ENCODE data around the gene ZNF367.

Gene ZNF367

GRCh38 chr9:96436456-96437126 is 18.4 kb upstream of the ZNF367 start:
- no peak for DNase-seq (ENCODE audit: low spot score)

GRCh38 chr9:96436063-96436455 is 17.9 kb upstream of the ZNF367 start:
- DNase-seq (ENCODE audit: low spot score) = peak; percentile 13

GRCh38 chr9:96435345-96435744 is 17.2 kb upstream of the ZNF367 start:
- no peak for DNase-seq (ENCODE audit: low spot score)

GRCh38 chr9:96430377-96430776 is 12.2 kb upstream of the ZNF367 start:
- no peak for DNase-seq (ENCODE audit: low spot score)

- no peak for DNase-seq (ENCODE audit: low spot score)
Observed at GRCh38 chr9:96429732-96430131, 11.6 kb upstream of the ZNF367 start.

- DNase-seq (ENCODE audit: low spot score) = no peak
Observed at GRCh38 chr9:96425500-96426169, 7.5 kb upstream of the ZNF367 start.

- DNase-seq (ENCODE audit: low spot score) = no peak
Observed at GRCh38 chr9:96423985-96424336, 5.8 kb upstream of the ZNF367 start.

GRCh38 chr9:96423322-96423984 is 5.3 kb upstream of the ZNF367 start:
- no peak for DNase-seq (ENCODE audit: low spot score)

GRCh38 chr9:96420468-96421219 is 2.5 kb upstream of the ZNF367 start:
- DNase-seq (ENCODE audit: low spot score) = peak; percentile 89

- no peak for DNase-seq (ENCODE audit: low spot score)
Observed at GRCh38 chr9:96419691-96419969, 1.5 kb upstream of the ZNF367 start.

GRCh38 chr9:96418920-96419690 is 935 bp upstream of the ZNF367 start:
- peak; percentile 65 for DNase-seq (ENCODE audit: low spot score)

- DNase-seq (ENCODE audit: low spot score) = no peak
Observed at GRCh38 chr9:96417661-96418082, 498 bp downstream of the ZNF367 start.

- peak; percentile 92 for DNase-seq (ENCODE audit: low spot score)
Observed at GRCh38 chr9:96417051-96417586, 1.1 kb downstream of the ZNF367 start.

GRCh38 chr9:96413302-96414221 is 4.6 kb downstream of the ZNF367 start:
- DNase-seq (ENCODE audit: low spot score) = no peak

- DNase-seq (ENCODE audit: low spot score) = no peak
Observed at GRCh38 chr9:96412174-96412913, 5.8 kb downstream of the ZNF367 start.

- DNase-seq (ENCODE audit: low spot score) = no peak
Observed at GRCh38 chr9:96411129-96411838, 6.9 kb downstream of the ZNF367 start.

GRCh38 chr9:96408409-96409280 is 9.5 kb downstream of the ZNF367 start:
- DNase-seq (ENCODE audit: low spot score) = no peak
